ENCODE data around the gene WDR27. TPM values are rescaled to one million over a fixed set of nuclear protein-coding genes. Genes with fewer than 3 reads are reported as not detected.
"Not testable (repeated sequence)": the region's sequence is repeated elsewhere in the genome, so short reads cannot be mapped to it uniquely, and the experiment has no call there.

The WDR27 gene
- total RNA-seq, 4 donors from 2014 or later = 2.8 to 31.6 (median 4.0) TPM

- in situ Hi-C loops (cut with MboI; ENCODE audit: low sequenced_read_pairs in 4 of 4) = loop anchor here in 1 of 4 donors (25.0 kb wide), 1 partner anchor 551 kb away; no protein-coding TSS in a partner anchor
- ATAC-seq = no peak
Measured at GRCh38 chr6:169513478-169514193, 188.2 kb downstream of the WDR27 start.

GRCh38 chr6:169511785-169512184 lies 190.0 kb downstream of the WDR27 start:
- H3K27me3 ChIP-seq; H3K27ac ChIP-seq; H3K9me3 ChIP-seq; DNase-seq; ATAC-seq; H3K4me3 ChIP-seq; H3K4me1 ChIP-seq; intact Hi-C loops (cut with DNase I; ENCODE audit: low total_unique reads); H3K36me3 ChIP-seq: not testable (repeated sequence)
- in situ Hi-C loops (cut with MboI; ENCODE audit: low sequenced_read_pairs in 4 of 4) = loop anchor here in 1 of 4 donors (25.0 kb wide), 1 partner anchor 549 kb away; no protein-coding TSS in a partner anchor

More at GRCh38 chr6:169513478-169514193, 188.2 kb downstream of the WDR27 start:
- intact Hi-C loops (cut with DNase I; ENCODE audit: low total_unique reads) = no loop called here
- Histone ChIP-seq H3K4me3 (no peak overlapping the region), H3K27me3 (no peaks in the 10 kb centered on the region), H3K27ac (no peak overlapping the region), H3K9me3 (no peaks in the 10 kb centered on the region), H3K4me1 (no peaks in the 10 kb centered on the region), H3K36me3 (no peaks in the 10 kb centered on the region)
- no peak for DNase-seq
- TF ChIP-seq POLR2A (IDR thresholded peaks at IDR 0.05) (no peak), CTCF (IDR thresholded peaks at IDR 0.05 in 4 of 5, conservative IDR thresholded peaks at IDR 0.05 in 1 of 5) (no peak)

GRCh38 chr6:169510871-169511270 lies 191.0 kb downstream of the WDR27 start:
- TF ChIP-seq POLR2A (IDR thresholded peaks at IDR 0.05) (no peak), CTCF (IDR thresholded peaks at IDR 0.05 in 4 of 5, conservative IDR thresholded peaks at IDR 0.05 in 1 of 5) (no peak)
- H3K27ac ChIP-seq = no peak overlapping the region
- peaks cover 0 to 5% (median 0%) of the 10 kb centered on the region in 3 donors for H3K9me3 ChIP-seq
- no peak overlapping the region for H3K4me3 ChIP-seq
- no peaks in the 10 kb centered on the region for H3K36me3 ChIP-seq
- in situ Hi-C loops (cut with MboI; ENCODE audit: low sequenced_read_pairs in 4 of 4) = loop anchor here in 1 of 4 donors (25.0 kb wide), 1 partner anchor 549 kb away; no protein-coding TSS in a partner anchor
- intact Hi-C loops (cut with DNase I; ENCODE audit: low total_unique reads) = no loop called here
- ATAC-seq = no peak
- no peaks in the 10 kb centered on the region for H3K27me3 ChIP-seq
- DNase-seq = no peak
- H3K4me1 ChIP-seq = no peaks in the 10 kb centered on the region

GRCh38 chr6:169508452-169508851 lies 193.4 kb downstream of the WDR27 start:
- TF ChIP-seq POLR2A (IDR thresholded peaks at IDR 0.05) = no peak
- no peak for TF ChIP-seq CTCF (IDR thresholded peaks at IDR 0.05 in 4 of 5, conservative IDR thresholded peaks at IDR 0.05 in 1 of 5)
- ATAC-seq (no peak), DNase-seq (no peak)
- intact Hi-C loops (cut with DNase I; ENCODE audit: low total_unique reads) = no loop called here
- in situ Hi-C loops (cut with MboI; ENCODE audit: low sequenced_read_pairs in 4 of 4) = loop anchor here in 1 of 4 donors (25.0 kb wide), 1 partner anchor 546 kb away; no protein-coding TSS in a partner anchor
- Histone ChIP-seq H3K4me3 (no peak overlapping the region), H3K4me1 (no peaks in the 10 kb centered on the region), H3K27ac (no peak overlapping the region), H3K36me3 (no peaks in the 10 kb centered on the region), H3K9me3 (peaks cover 0 to 5% (median 0%) of the 10 kb centered on the region in 3 donors), H3K27me3 (no peaks in the 10 kb centered on the region)

- intact Hi-C loops (cut with DNase I; ENCODE audit: low total_unique reads) = no loop called here
- TF ChIP-seq CTCF (IDR thresholded peaks at IDR 0.05 in 4 of 5, conservative IDR thresholded peaks at IDR 0.05 in 1 of 5) (no peak), POLR2A (IDR thresholded peaks at IDR 0.05) (no peak)
- H3K4me3 ChIP-seq = no peak overlapping the region
- H3K27ac ChIP-seq = no peak overlapping the region
- no peak for ATAC-seq
- H3K4me1 ChIP-seq = no peaks in the 10 kb centered on the region
- peaks cover 0 to 5% (median 0%) of the 10 kb centered on the region in 3 donors for H3K9me3 ChIP-seq
- H3K36me3 ChIP-seq = no peaks in the 10 kb centered on the region
- no peak for DNase-seq
- no peaks in the 10 kb centered on the region for H3K27me3 ChIP-seq
- in situ Hi-C loops (cut with MboI; ENCODE audit: low sequenced_read_pairs in 4 of 4) = loop anchor here in 1 of 4 donors (25.0 kb wide), 1 partner anchor 541 kb away; no protein-coding TSS in a partner anchor
Measured at GRCh38 chr6:169503422-169504152, 198.2 kb downstream of the WDR27 start.

All from gastrocnemius medialis (tissue), 4 donors.